Measurements from ENCODE around the gene ARHGAP8. TPM values are rescaled to one million over a fixed set of nuclear protein-coding genes. Genes with fewer than 3 reads are reported as not detected.

ARHGAP8 gene
- total RNA-seq (ENCODE audit: low replicate concordance), result 0.15 and 0.23 TPM in 2 replicates

DNA sequence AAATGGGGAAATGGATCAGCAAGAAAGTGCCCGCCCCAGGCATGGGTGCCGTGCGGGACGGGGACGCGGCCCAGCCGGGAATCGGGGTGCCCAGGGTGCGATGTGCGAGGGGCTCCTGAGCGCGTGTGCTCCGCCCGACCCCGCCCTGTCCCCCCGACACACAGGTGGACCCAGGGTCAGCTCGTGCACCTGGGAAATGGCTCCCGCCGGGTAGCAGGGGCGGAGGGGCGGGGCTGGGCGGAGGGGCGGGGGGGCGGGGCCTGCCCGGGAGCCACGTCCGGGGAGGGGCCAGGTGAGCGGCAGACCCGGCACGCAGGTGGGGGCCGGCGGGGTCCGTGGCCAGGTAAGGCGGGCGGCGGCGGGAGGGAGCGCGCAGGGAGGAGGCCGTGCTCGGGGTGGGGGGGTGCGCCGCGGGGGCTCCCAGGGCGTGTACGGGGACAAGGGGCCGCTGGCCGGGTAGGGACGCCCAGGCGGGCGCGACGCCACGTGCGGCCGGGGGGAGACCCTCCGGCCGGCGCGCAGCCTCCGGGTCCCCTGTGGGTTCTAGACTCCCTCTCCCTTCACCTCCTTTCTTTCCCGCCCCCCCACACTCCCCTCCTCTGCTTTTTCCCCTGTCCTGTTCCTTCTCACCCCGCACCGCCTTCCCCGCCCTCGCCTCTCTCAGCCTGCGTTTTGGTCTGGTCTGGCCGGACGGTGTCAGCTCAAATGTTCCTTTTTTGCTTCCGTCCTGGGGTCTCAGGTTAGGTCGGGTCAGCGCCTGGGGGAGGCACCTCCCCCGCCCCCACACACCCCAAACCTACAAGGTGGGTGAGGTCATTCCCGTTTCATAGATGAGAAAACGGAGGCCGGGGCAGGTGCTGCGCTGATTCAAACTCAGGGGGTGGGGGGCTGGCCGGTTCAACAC is at the start of gene ARHGAP8:
Gene ARHGAP8 (plus strand): TSS at position 291 of the 904 bp plus-strand sequence. CDS start 33,953 bp downstream, outside the sequence.

Other genes with a start within 250 kb of the ARHGAP8 start
- gene PRR5, start 50.4 kb upstream of the ARHGAP8 start, total RNA-seq (ENCODE audit: low replicate concordance), result 2.3 and 7.7 TPM in 2 replicates